GM19468 (cell line): Measurements from ENCODE around the gene STX19.
"Not testable (repeated sequence)": the region's sequence is repeated elsewhere in the genome, so short reads cannot be mapped to it uniquely, and the experiment has no call there.

Experiments
- ATAC-seq: cut with Tn5 transposase; IDR thresholded peaks from one replicate; pipeline ENCODE4 v1.9.1; 2021; ENCODE audit warnings: mild to moderate bottlenecking, moderate library complexity, moderate number of reproducible peaks; ENCODE audit not compliant: unreplicated experiment; ENCODE audit errors: extremely low read depth

Gene STX19

GRCh38 chr3:94028093-94028837 is at the start of gene STX19:
Gene STX19, minus strand, starts transcription at chr3:94028597. Its CDS starts 13,328 bp downstream, at chr3:94015269.
- no peak for ATAC-seq

- no peak for ATAC-seq
Observed at GRCh38 chr3:94076055-94076454, 47.7 kb upstream of the STX19 start.

GRCh38 chr3:94071713-94072284 is 43.4 kb upstream of the STX19 start:
- peak; percentile 70 for ATAC-seq

GRCh38 chr3:94070341-94070911 is 42.0 kb upstream of the STX19 start:
- peak; percentile 32 for ATAC-seq

- ATAC-seq = no peak
Observed at GRCh38 chr3:94069194-94069813, 40.9 kb upstream of the STX19 start.

GRCh38 chr3:94066506-94067500 is 38.4 kb upstream of the STX19 start:
- ATAC-seq = no peak

GRCh38 chr3:94065819-94066480 is 37.6 kb upstream of the STX19 start:
- ATAC-seq = no peak

GRCh38 chr3:94065122-94065521 is 36.7 kb upstream of the STX19 start:
- ATAC-seq = no peak

GRCh38 chr3:94064243-94064860 is 36.0 kb upstream of the STX19 start:
- ATAC-seq = no peak

GRCh38 chr3:94063496-94064119 is 35.2 kb upstream of the STX19 start:
- no peak for ATAC-seq

GRCh38 chr3:94062513-94063404 is 34.4 kb upstream of the STX19 start, which contains the start of the genes DHFR2 and NSUN3:
Gene DHFR2, minus strand, starts transcription at chr3:94062916. Its CDS starts 1,405 bp downstream, at chr3:94061511.
Gene NSUN3, plus strand, starts transcription at chr3:94063061. Its CDS starts 66 bp downstream, at chr3:94063127.
- peak; percentile 95 for ATAC-seq

GRCh38 chr3:94061297-94061696 is 32.9 kb upstream of the STX19 start:
- ATAC-seq = no peak

- ATAC-seq = no peak
Observed at GRCh38 chr3:94050546-94050945, 22.1 kb upstream of the STX19 start.

- ATAC-seq = no peak
Observed at GRCh38 chr3:94049267-94049666, 20.9 kb upstream of the STX19 start.

- ATAC-seq = no peak
Observed at GRCh38 chr3:94046533-94046932, 18.1 kb upstream of the STX19 start.

GRCh38 chr3:94044100-94044936 is 15.9 kb upstream of the STX19 start:
- ATAC-seq = not testable (repeated sequence)
